GM19035 (cell line): ENCODE results near the gene DLEC1.
A peak's percentile ranks its signal among the peaks of the same experiment; 100 is the strongest.

ENCODE experiments used
- ATAC-seq: cut with Tn5 transposase; IDR thresholded peaks from one replicate; pipeline ENCODE4 v1.9.1; 2021; ENCODE audit not compliant: unreplicated experiment

The DLEC1 gene

GRCh38 chr3:38002291-38002876 lies 36.6 kb upstream of the DLEC1 start:
- ATAC-seq: no peak

- ATAC-seq: no peak
These were observed 36.1 kb upstream of the DLEC1 start for GRCh38 chr3:38002940-38003339.

DNA sequence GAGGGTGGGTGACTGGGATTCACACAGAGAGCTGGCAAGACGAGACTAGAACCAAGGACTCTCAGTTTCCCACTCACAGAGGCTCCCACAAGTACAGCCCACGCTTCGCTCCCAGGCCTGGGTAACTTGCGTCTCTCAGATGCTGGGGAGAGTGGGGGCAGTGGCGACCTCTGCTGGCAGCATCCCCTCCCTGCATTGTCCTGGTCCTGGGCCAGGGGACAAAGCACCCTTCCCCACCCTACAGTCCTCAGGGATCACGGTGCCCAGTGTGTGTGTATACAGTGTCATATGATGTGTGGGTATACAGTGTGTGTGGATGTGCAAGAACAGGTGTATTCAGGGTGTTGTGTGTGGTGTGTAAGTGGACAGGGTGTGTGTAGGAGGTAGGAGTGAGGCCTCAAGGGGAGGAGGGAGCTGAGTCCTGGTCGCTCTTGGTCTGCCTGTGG lies 35.6 kb upstream of the DLEC1 start:
- ATAC-seq: peak; percentile 43

DNA sequence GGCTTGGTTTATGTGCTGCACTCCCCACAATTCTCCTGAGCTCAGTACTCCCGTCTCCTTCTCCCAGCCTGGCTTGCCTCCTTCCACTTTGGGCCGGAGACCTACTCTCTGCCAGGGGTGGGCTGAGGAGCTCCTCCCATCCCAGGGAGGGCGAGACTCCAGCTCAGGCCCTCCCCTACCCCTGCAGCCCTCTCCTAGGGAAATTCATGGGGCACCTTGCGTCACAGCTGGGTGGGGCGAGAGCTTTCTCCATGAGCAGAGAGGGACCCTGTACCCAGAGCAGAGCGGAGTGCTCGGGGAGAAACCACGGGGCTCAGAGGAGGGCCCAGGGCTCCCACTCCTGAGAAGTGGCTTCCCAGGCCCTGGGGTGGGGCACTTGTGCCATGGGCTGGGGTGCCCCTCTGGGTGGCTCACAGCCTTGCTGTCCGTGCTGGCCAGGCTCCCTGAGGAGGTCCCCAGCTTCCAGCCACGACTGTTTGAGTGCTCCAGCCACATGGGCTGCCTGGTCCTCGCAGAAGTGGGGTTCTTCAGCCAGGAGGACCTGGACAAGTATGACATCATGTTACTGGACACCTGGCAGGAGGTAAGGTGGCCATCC lies 35.1 kb upstream of the DLEC1 start:
- no peak for ATAC-seq

GRCh38 chr3:38004415-38005075 lies 34.5 kb upstream of the DLEC1 start:
- peak; percentile 38 for ATAC-seq

- no peak for ATAC-seq
These were observed 33.7 kb upstream of the DLEC1 start for GRCh38 chr3:38005076-38006020.

DNA sequence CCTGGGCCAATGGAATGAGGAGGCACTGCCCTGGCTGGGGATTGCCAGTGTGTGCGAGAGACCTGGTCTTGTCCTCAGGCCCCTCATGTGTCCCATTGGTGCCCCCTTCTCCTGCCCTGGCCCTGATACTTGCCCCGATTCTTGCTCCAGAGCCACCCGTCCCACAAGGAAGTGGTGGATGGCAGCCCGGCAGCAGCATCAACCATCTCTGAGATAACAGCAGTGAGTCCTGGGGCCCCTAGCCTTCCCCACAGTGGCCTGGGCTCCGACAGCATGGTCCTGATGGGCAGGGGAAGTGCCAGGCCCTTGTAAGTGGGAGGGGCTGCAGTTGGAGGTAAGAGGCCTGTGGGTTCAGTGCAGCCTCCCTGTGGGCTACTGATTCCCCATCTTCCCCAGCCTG lies 33.0 kb upstream of the DLEC1 start:
- no peak for ATAC-seq

DNA sequence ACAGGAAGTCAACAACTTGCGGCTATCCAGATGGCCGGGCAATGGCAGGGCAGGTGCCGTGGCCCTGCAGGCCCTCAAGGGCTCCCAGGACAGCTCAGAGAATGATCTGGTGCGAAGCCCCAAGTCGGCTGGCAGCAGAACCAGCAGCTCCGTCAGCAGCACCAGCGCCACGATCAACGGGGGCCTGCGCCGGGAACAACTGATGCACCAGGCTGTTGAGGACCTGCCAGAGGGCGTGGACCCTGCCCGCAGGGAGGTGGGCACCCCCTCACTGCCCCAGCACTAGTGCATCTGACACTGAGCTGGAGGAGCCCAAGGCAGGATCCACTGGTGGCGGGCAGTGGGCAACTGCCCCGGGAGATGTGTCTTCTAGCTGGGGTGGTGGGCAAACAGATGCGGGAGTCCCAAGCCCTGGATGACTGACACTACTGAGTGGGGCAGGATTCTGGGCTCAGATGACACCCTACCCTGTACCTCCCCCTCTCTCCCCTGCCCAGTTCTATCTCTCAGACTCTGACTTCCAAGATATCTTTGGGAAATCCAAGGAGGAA lies 32.5 kb upstream of the DLEC1 start:
- ATAC-seq: no peak

- no peak for ATAC-seq
These were observed 31.3 kb upstream of the DLEC1 start for GRCh38 chr3:38007754-38008090.

- ATAC-seq: no peak
These were observed 30.8 kb upstream of the DLEC1 start for GRCh38 chr3:38008191-38008701.

- no peak for ATAC-seq
These were observed 29.9 kb upstream of the DLEC1 start for GRCh38 chr3:38008971-38009580.

DNA sequence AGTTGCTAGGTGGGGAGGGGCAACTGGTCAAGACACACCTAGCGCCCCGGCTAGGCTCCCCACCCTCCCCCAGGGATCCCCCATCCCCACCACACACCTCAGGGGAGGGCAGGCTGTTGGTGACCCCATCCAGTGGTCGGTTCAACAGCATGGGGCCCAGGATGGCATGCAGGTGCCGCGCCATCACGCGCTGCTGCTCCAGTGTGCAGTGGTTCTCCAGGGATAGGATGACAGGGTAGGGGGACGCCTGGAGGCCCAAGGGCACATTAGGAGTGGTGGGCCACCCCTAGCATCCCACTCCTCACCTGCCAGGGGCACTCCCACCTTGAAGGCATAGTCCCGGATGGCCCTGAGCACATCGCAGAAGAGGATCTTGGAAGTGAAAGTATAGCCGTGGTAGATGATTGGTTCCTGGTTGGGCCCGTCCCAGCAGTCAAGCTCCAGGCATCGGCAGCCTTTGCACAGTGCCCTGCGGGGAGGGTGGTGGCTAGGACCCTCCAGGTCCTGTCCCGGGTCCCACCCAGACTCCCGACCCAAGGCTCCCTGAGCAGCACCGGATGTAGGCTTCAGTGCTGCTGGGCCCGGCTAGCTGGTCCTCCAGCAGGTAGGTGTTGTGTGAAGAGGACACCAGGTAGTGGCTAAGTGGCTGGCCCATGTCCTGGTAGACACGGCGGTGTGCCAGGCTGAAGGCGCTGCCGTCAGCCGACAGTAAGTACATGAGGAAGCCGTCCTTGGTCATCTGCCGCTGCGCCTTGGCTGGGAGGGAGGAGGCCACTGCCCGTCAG lies 29.0 kb upstream of the DLEC1 start:
- no peak for ATAC-seq

DNA sequence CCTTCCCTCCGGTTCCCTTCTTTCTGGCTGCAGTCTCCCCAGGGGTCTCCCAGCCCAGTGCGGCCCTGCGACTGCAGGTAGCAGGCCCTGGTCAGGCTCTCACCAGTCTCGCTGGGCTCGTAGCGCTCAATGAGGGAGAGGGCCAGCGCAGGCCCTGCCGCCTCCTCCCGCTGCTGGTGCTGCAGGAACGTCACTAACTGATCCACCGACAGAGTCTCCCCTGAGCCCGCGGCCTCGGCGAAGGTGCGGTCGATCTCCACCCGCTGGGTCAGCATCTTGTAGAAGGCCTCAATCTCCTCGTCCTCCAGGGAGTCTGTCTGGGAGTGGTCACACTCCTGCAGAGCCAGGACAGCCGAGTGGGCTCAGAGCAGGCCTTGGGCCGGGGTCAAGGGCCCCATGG lies 27.9 kb upstream of the DLEC1 start:
- ATAC-seq: no peak

GRCh38 chr3:38015485-38015884 lies 23.5 kb upstream of the DLEC1 start:
- ATAC-seq: no peak

- no peak for ATAC-seq
These were observed 23.0 kb upstream of the DLEC1 start for GRCh38 chr3:38015984-38016383.

DNA sequence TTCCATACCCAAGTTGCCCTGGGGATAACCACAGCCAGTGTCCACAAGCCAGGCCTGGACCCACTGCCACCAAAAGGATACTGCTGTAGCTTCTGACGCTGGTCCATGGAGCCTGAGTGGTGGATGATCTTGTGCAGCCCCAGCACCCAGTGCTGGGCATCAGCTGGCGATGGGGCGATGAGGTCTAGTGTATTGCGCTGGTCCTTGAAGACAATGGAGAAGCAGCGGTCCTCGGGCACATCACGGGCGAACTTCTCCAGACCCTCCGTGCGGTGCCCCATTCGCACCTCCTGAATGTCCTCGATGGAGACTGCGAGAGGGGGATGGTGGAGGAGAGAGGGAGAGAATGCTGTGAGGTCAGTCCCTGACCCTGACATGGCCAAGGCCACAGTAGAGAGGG lies 22.6 kb upstream of the DLEC1 start:
- no peak for ATAC-seq

GRCh38 chr3:38016847-38017444 lies 22.1 kb upstream of the DLEC1 start:
- ATAC-seq: no peak

- ATAC-seq: no peak
These were observed 21.3 kb upstream of the DLEC1 start for GRCh38 chr3:38017445-38018295.
